A673 (cell line): Measurements from ENCODE around the gene MED13. TPM values are rescaled to one million over a fixed set of nuclear protein-coding genes. Genes with fewer than 3 reads are reported as not detected.

Experiments
- BruUV-seq: library from RNA; stranded (reverse); fragments of 400-500 nt; replicated peaks from 2 replicates; lab custom pipeline; 2021; lab: Mats Ljungman, UMichigan
- CTCF ChIA-PET: fragments of 300-600 bp; sonication (Branson Sonifier 250); formaldehyde crosslinking; loops from one replicate; lab custom pipeline; 2022; ENCODE audit warnings: antibody characterized with exemption; lab: Charles Lee
- POLR2A ChIA-PET: fragments of 300-600 bp; sonication (Branson Sonifier 250); formaldehyde crosslinking; loops from one replicate; lab custom pipeline; 2022; ENCODE audit warnings: antibody characterized with exemption; ENCODE audit not compliant: low non-redundant PET; lab: Charles Lee
- DNase-seq: peaks from one replicate; pipeline ENCODE4 v3.0.0-alpha.2; 2015; ENCODE audit warnings: low spot score
- H3K27ac ChIP-seq: fragments of 200-600 bp; sonication (generic); 2 replicates; pipeline ENCODE4 v1.5.1; 2016; ENCODE audit warnings: mixed run types, low read depth, mild to moderate bottlenecking, mixed read lengths, antibody characterized with exemption, low read length; ENCODE audit not compliant: poor library complexity, severe bottlenecking
- H3K27me3 ChIP-seq: fragments of 200-600 bp; sonication (generic); replicated peaks from 2 replicates; pipeline ENCODE4 v1.6.1; 2017; ENCODE audit warnings: mixed run types, low read depth, mild to moderate bottlenecking, mixed read lengths, antibody characterized with exemption, low read length; ENCODE audit not compliant: insufficient read depth, poor library complexity
- H3K36me3 ChIP-seq: fragments of 200-600 bp; sonication (generic); 2 replicates; pipeline ENCODE4 v1.6.1; 2016; ENCODE audit warnings: mixed run types, mild to moderate bottlenecking, mixed read lengths, antibody characterized with exemption, low read length; ENCODE audit not compliant: insufficient read depth, poor library complexity, severe bottlenecking
- H3K4me1 ChIP-seq: fragments of 200-600 bp; sonication (generic); 2 replicates; pipeline ENCODE4 v1.6.1; 2017; ENCODE audit warnings: mixed run types, mild to moderate bottlenecking, mixed read lengths, antibody characterized with exemption, low read length; ENCODE audit not compliant: insufficient read depth, poor library complexity, severe bottlenecking
- H3K4me3 ChIP-seq: fragments of 200-600 bp; sonication (generic); 2 replicates; pipeline ENCODE4 v1.5.1; 2016; ENCODE audit warnings: low read depth, mixed run types, mild to moderate bottlenecking, mixed read lengths, low read length; ENCODE audit not compliant: poor library complexity, severe bottlenecking
- H3K9me3 ChIP-seq: fragments of 200-600 bp; sonication (generic); 2 replicates; pipeline ENCODE4 v1.6.1; 2016; ENCODE audit warnings: mixed run types, low read depth, mild to moderate bottlenecking, mixed read lengths, antibody characterized with exemption, low read length; ENCODE audit not compliant: poor library complexity, severe bottlenecking
- CTCF ChIP-seq: fragments of 300-800, 200-600 bp; sonication (generic); conservative IDR thresholded peaks from 2 replicates; pipeline ENCODE4 v1.5.1; 2017; ENCODE audit warnings: low read depth, mild to moderate bottlenecking, antibody characterized with exemption, low read length, moderate library complexity, mixed read lengths
- EZH2 ChIP-seq: fragments of 200-600 bp; sonication (generic); IDR thresholded peaks from 2 replicates; pipeline ENCODE4 v1.6.1; 2017; ENCODE audit warnings: borderline replicate concordance, low read depth, mild to moderate bottlenecking, mixed read lengths, antibody characterized with exemption, low read length; ENCODE audit not compliant: poor library complexity, severe bottlenecking
- intact Hi-C: fragments of 100-400 bp; cut with micrococcal nuclease; formaldehyde crosslinking; loops from one replicate; pipeline ENCODE4 v1.10.0; 2022; ENCODE audit not compliant: unreplicated experiment
- total RNA-seq: library from RNA; stranded (reverse); gene quantifications from 2 replicates; pipeline ENCODE4 v1.2.3, GENCODE V29; 2021

MED13 gene
- total RNA-seq, 1 experiment from 2014 or later: 65.0 TPM

GRCh38 chr17:62043602-62044001, 21.5 kb downstream of the MED13 start:
- no TSS peak for BruUV-seq
- intact Hi-C loops: no loop called here
- peaks cover 56% of the 10 kb centered on the region for H3K36me3 ChIP-seq
- ChIA-PET POLR2A (no interaction called here), CTCF (interaction anchor here (0.8 kb wide), 1 partner anchor 22 kb away, joined by 3 read pairs; no protein-coding TSS in a partner anchor)
- H3K4me3 ChIP-seq: no peak overlapping the region
- DNase-seq: no peak
- H3K27me3 ChIP-seq: no peaks in the 10 kb centered on the region
- no peak overlapping the region for H3K27ac ChIP-seq
- H3K9me3 ChIP-seq: no peaks in the 10 kb centered on the region
- H3K4me1 ChIP-seq: no peaks in the 10 kb centered on the region
- TF ChIP-seq EZH2 (no peak), CTCF (no peak)

- intact Hi-C loops: no loop called here
- H3K9me3 ChIP-seq: no peaks in the 10 kb centered on the region
- peaks cover 56% of the 10 kb centered on the region for H3K36me3 ChIP-seq
- no peak overlapping the region for H3K27ac ChIP-seq
- H3K27me3 ChIP-seq: no peaks in the 10 kb centered on the region
- POLR2A ChIA-PET: no interaction called here
- CTCF ChIA-PET: interaction anchor here (0.8 kb wide), 1 partner anchor 22 kb away, joined by 3 read pairs; no protein-coding TSS in a partner anchor
- no peak for DNase-seq
- no peak for TF ChIP-seq EZH2
- TF ChIP-seq CTCF: no peak
- no TSS peak for BruUV-seq
- H3K4me3 ChIP-seq: no peak overlapping the region
- H3K4me1 ChIP-seq: no peaks in the 10 kb centered on the region
Measured at GRCh38 chr17:62043140-62043539, 21.9 kb downstream of the MED13 start.

GRCh38 chr17:62038248-62038647, 26.8 kb downstream of the MED13 start:
- H3K36me3 ChIP-seq: peaks cover 45% of the 10 kb centered on the region
- intact Hi-C loops: no loop called here
- H3K27me3 ChIP-seq: no peaks in the 10 kb centered on the region
- POLR2A ChIA-PET: no interaction called here
- no TSS peak for BruUV-seq
- no peak overlapping the region for H3K27ac ChIP-seq
- DNase-seq: no peak
- H3K4me3 ChIP-seq: no peak overlapping the region
- CTCF ChIA-PET: no interaction called here
- H3K4me1 ChIP-seq: no peaks in the 10 kb centered on the region
- TF ChIP-seq EZH2 (no peak), CTCF (no peak)
- no peaks in the 10 kb centered on the region for H3K9me3 ChIP-seq
